DND-41 (cell line): Measurements from ENCODE around the gene NRG3.

Experiments
- EZH2 ChIP-seq: IDR thresholded peaks from 3 replicates; pipeline ENCODE4 v1.6.1; 2012; ENCODE audit warnings: borderline replicate concordance, low read depth, mild to moderate bottlenecking, moderate library complexity, low read length, inconsistent platforms; ENCODE audit not compliant: severe bottlenecking
- TF ChIP-seq, protein P1 (sequence below): IDR thresholded peaks from 2 replicates; pipeline ENCODE4 v1.5.1; 2012; ENCODE audit warnings: borderline replicate concordance, low read length, moderate library complexity, mild to moderate bottlenecking; ENCODE audit not compliant: poor library complexity, severe bottlenecking; ENCODE audit errors: extremely low read depth

GRCh38 chr10:82643601-82644000 is 768.6 kb downstream of the NRG3 start:
- TF ChIP-seq, protein P1, sequence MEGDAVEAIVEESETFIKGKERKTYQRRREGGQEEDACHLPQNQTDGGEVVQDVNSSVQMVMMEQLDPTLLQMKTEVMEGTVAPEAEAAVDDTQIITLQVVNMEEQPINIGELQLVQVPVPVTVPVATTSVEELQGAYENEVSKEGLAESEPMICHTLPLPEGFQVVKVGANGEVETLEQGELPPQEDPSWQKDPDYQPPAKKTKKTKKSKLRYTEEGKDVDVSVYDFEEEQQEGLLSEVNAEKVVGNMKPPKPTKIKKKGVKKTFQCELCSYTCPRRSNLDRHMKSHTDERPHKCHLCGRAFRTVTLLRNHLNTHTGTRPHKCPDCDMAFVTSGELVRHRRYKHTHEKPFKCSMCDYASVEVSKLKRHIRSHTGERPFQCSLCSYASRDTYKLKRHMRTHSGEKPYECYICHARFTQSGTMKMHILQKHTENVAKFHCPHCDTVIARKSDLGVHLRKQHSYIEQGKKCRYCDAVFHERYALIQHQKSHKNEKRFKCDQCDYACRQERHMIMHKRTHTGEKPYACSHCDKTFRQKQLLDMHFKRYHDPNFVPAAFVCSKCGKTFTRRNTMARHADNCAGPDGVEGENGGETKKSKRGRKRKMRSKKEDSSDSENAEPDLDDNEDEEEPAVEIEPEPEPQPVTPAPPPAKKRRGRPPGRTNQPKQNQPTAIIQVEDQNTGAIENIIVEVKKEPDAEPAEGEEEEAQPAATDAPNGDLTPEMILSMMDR = no peak
- no peak for TF ChIP-seq EZH2
